Measurements from ENCODE around the gene EFCAB6.
"Not testable (repeated sequence)": the region's sequence is repeated elsewhere in the genome, so short reads cannot be mapped to it uniquely, and the experiment has no call there.

EFCAB6 gene

DNA sequence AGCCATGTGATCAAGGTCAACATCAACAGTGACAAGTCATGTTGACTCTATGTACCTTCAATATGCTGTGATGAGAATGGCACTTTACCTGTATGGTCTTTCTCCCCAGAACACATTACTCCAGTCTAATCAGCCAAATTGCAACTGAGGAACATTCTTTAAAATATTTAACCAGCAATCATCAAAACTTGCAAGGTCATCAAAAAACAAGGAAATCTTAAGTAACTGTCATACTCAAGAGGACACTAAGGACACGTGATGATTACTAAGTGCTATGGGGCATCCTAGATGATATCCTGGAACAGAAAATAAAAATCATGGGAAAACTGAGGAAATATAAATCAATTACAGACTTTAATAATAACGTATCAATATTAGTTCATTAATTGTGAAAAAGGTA is 118.9 kb downstream of the EFCAB6 start:
- in situ Hi-C loops (cut with HindIII; ENCODE audit: low pct_unique_long_range_greater_than_20kb, low sequenced_read_pairs), result no loop called here

DNA sequence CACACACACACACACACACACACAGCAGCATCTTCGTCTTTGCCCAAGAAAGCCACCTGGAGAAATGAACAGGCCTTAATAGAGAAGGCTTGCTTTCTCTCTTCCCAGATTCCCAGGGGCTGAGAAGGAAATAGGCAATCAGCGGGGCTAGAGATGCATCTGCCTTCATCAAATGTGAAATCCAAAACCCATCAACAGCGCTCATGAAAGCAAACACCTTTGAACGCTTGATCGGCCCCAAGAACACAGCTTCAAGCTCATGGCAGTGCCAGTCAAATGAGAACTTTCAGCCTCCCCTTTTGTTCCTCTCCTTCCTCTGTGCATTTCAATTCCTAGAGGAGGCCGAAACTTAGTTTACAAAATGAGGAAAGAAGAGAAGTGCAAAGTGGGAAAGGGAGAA is 122.7 kb downstream of the EFCAB6 start:
- DNase-seq (ENCODE audit: low read depth in 1 of 2, low spot score in 1 of 2), result no peak
- in situ Hi-C loops (cut with HindIII; ENCODE audit: low pct_unique_long_range_greater_than_20kb, low sequenced_read_pairs), result no loop called here
- no peak for TF ChIP-seq JUND (IDR thresholded peaks at IDR 0.05; ENCODE audit: low read depth)

More for the DNA sequence above, 118.9 kb downstream of the EFCAB6 start:
- TF ChIP-seq JUND (IDR thresholded peaks at IDR 0.05; ENCODE audit: low read depth), result no peak
- no peak for DNase-seq (ENCODE audit: low read depth in 1 of 2, low spot score in 1 of 2)

DNA sequence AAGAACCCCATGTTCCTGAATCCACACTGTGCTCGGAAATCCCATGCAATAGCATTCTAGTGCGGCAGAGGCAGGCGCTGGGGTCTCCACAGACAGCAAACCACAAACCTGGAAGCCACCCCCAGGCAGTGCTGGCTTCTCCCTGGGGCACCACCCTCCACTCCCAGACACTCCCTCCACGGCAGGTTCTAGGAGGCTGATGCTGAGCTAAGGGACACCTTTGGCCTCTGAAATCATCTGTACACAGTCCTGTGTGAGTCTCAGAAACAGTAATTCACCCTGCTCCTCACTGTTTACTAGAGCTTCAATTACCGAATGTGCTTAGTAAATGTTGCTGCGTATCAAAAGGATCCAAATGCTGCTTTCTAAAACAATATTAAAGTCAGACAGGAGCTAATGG is 129.3 kb downstream of the EFCAB6 start:
- TF ChIP-seq JUND (IDR thresholded peaks at IDR 0.05; ENCODE audit: low read depth), result no peak
- DNase-seq (ENCODE audit: low read depth in 1 of 2, low spot score in 1 of 2), result no peak
- in situ Hi-C loops (cut with HindIII; ENCODE audit: low pct_unique_long_range_greater_than_20kb, low sequenced_read_pairs), result no loop called here

DNA sequence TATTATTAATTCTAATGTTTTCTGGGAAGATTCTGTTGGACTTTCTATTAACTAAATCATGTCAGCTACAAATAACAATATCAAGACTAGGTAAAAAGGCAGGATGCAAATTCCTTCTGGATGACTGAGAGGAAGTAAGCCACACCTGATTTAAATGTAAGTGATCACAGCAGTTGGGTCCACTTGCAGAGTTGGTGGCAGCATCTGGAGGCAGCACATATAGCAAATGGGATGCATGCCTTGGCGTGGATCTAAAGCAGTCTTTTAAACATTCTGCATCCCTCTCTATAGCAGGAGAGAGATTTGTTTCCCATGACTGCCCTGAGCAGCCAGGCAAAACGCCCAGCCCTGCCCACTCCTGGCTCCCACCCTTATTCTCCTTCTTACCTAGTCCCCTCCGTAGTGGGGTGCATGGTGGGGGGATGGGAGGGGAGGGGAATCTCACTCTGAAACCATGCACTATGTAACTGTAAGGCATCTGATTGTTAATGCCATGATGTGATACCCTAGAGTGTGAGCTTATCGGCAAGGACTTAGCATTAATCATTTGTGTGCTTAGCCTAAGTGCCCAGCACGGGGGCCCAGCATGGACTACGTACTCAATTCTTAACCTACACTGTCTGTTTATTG is 130.3 kb downstream of the EFCAB6 start:
- in situ Hi-C loops (cut with HindIII; ENCODE audit: low pct_unique_long_range_greater_than_20kb, low sequenced_read_pairs), result no loop called here
- DNase-seq (ENCODE audit: low read depth in 1 of 2, low spot score in 1 of 2), result no peak
- no peak for TF ChIP-seq JUND (IDR thresholded peaks at IDR 0.05; ENCODE audit: low read depth)

DNA sequence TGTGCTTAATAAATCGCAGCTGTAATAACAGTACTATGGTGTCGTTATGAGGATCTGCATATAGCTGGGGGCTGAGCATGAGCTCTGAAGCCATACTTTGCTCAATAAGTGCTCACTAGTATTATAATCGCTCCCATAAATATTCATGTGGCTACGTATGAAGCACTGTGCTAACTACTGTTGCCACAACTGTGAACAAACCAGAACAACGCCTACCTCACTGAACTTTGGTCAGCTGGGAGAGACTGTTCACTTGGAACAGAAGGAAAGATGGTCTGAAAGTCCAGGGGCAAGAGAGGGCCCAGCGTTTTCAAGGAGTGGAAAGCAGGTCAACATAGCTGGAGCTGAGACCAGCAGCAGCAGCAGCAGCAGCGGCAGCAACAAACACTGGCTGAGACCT is 141.6 kb downstream of the EFCAB6 start:
- in situ Hi-C loops (cut with HindIII; ENCODE audit: low pct_unique_long_range_greater_than_20kb, low sequenced_read_pairs), result no loop called here
- TF ChIP-seq JUND (IDR thresholded peaks at IDR 0.05; ENCODE audit: low read depth), result no peak
- no peak for DNase-seq (ENCODE audit: low read depth in 1 of 2, low spot score in 1 of 2)

DNA sequence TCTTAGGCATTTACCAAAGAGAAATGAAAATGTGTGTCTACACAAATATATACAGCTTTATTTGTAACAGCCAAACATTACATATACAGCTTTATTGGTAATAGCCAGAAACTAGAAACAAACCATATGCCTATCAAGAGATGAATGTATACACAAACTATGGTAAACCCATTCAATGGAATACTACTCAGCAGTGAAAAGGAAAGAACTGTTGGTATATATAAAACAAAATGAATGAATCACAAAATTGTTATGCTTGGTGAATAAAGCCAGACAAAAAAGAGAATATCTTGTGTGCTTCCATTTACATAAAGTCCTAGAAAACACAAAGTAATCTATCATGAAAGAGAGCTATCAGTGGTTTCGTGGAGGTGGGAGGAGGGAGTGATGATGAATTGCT is 142.9 kb downstream of the EFCAB6 start:
- DNase-seq (ENCODE audit: low read depth in 1 of 2, low spot score in 1 of 2), result no peak
- TF ChIP-seq JUND (IDR thresholded peaks at IDR 0.05; ENCODE audit: low read depth), result no peak
- in situ Hi-C loops (cut with HindIII; ENCODE audit: low pct_unique_long_range_greater_than_20kb, low sequenced_read_pairs), result no loop called here

DNA sequence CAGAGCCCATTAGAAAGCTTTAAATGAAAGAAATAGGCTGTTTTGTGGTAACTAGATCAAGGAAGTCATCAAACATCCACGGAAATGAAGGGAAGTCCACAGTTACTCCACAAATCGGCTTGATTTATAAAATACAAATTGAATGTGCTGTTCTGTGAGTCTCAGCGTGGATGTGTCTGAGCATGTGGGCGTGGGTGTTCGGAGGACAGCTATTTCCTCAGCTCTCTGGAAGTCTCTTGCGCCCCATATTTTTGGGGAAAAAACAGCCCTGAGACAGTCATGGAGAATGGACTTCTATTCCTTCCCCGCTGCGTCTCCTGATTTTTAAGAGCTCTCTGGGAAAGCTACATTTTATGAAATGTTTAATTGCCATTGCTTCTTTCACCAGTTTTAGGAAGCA is 144.4 kb downstream of the EFCAB6 start:
- TF ChIP-seq JUND (IDR thresholded peaks at IDR 0.05; ENCODE audit: low read depth), result no peak
- DNase-seq (ENCODE audit: low read depth in 1 of 2, low spot score in 1 of 2), result no peak
- in situ Hi-C loops (cut with HindIII; ENCODE audit: low pct_unique_long_range_greater_than_20kb, low sequenced_read_pairs), result no loop called here

DNA sequence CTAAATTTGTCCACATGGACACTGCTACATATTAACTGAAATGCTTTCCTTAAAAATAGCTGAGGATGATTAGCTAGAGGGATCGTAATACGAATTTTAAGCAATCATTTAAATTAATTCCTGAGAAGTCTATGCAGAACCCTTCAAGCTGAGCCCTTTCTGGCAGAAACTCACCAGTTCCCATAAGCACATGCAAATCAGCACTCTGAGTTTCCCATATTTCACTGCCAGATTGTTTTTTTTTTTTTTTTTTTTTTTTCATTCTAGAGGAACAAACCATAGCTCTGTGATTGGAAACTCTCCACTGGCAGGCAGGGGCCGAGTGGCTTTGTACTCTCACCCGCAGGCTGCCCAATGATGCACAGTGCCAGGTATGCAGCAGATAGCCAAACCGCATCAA is 145.6 kb downstream of the EFCAB6 start:
- no peak for DNase-seq (ENCODE audit: low read depth in 1 of 2, low spot score in 1 of 2)
- TF ChIP-seq JUND (IDR thresholded peaks at IDR 0.05; ENCODE audit: low read depth), result no peak
- in situ Hi-C loops (cut with HindIII; ENCODE audit: low pct_unique_long_range_greater_than_20kb, low sequenced_read_pairs), result no loop called here

DNA sequence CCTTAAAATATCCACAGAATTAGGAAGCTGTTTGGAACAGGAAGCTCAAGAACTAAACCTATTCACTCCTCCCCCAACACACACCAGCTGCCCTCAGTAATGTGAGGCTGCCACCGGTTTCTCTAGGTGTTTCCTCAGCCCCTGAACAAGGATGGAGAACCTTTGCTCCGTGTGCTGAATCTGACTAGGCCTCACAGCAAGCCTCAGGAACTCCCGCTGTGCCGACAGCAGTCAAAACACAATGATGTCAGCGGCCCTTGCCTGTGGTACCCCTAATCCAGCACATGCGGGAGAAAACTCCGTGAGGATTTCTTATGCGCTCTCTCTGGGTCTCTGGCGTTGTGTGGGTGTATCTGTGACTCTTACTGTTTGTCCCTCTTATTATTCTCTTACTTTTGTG is 153.3 kb downstream of the EFCAB6 start:
- in situ Hi-C loops (cut with HindIII; ENCODE audit: low pct_unique_long_range_greater_than_20kb, low sequenced_read_pairs), result no loop called here
- no peak for TF ChIP-seq JUND (IDR thresholded peaks at IDR 0.05; ENCODE audit: low read depth)
- DNase-seq (ENCODE audit: low read depth in 1 of 2, low spot score in 1 of 2), result no peak

DNA sequence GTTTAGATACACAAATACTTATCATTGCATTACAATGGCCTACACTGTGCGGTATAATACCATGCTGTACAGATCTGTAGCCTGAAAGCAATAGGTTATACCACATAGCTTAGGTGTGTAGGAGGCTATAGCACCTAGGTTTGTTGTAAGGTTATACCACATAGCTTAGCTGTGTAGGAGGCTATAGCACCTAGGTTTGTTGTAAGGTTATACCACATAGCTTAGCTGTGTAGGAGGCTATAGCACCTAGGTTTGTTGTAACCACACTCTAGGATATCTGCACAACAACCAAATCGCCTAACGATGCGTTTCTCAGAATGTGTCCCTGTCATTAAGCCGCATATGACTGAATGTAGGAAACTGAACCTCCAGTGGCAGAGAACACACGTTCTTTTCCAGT is 155.5 kb downstream of the EFCAB6 start:
- DNase-seq (ENCODE audit: low read depth in 1 of 2, low spot score in 1 of 2); in situ Hi-C loops (cut with HindIII; ENCODE audit: low pct_unique_long_range_greater_than_20kb, low sequenced_read_pairs): not testable (repeated sequence)

DNA sequence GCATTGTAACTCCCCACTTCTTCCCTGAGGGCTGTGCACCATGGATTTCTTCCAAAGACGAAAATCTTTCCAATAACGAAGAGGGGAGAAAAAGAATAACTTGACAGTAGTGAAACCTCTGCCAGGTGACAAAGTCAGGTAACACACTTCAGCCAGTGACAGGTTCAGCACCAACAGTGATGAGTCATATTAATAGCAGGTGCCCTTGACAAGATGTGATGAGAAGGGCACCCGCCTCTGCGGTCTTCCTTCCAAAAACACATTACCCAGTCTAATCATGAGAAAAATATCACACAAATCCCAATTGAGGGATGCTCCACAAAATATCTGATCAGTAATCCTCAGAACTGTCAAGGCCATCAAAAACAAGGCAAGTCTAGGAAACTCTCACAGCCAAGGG is 157.8 kb downstream of the EFCAB6 start:
- in situ Hi-C loops (cut with HindIII; ENCODE audit: low pct_unique_long_range_greater_than_20kb, low sequenced_read_pairs), result no loop called here
- TF ChIP-seq JUND (IDR thresholded peaks at IDR 0.05; ENCODE audit: low read depth), result no peak
- DNase-seq (ENCODE audit: low read depth in 1 of 2, low spot score in 1 of 2), result no peak

DNA sequence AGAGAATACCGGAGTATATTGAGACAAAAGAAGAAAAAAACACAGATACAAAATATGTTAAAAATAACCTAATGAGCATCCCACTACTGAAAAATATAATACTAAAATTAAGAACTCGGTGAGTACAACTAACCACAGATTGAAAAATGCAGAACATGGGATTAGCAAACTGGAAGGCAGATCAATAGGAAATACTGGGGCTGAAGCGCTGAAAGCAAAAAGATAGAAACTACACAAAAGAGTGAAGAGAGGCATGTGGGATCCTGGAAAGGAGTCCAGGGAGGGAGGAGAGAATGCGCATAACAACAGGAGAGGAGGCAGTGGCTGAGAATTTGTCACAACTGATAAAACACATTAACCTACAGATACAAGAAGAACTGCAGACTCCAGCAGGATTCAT is 159.3 kb downstream of the EFCAB6 start:
- TF ChIP-seq JUND (IDR thresholded peaks at IDR 0.05; ENCODE audit: low read depth), result no peak
- in situ Hi-C loops (cut with HindIII; ENCODE audit: low pct_unique_long_range_greater_than_20kb, low sequenced_read_pairs), result no loop called here
- DNase-seq (ENCODE audit: low read depth in 1 of 2, low spot score in 1 of 2), result no peak

DNA sequence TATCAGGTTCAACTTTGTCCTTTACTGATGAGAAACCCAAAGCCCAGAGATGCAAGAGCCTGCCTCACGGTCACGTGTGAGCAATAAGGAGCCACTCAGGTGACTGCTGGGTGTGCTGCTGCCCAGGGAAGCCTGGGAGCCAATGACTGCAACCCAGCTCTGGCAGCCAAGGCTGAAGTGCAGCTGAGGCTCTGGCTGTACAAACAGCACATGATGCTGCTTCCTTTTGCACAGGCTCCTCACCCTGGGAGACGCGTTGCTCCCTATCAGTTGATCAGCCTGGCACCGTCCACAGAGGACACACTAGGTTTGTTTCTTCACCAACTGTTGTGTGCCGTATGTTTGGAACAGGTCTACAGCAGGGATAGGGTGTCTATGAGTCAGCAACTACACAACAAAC is 168.7 kb downstream of the EFCAB6 start:
- in situ Hi-C loops (cut with HindIII; ENCODE audit: low pct_unique_long_range_greater_than_20kb, low sequenced_read_pairs), result no loop called here
- no peak for TF ChIP-seq JUND (IDR thresholded peaks at IDR 0.05; ENCODE audit: low read depth)
- DNase-seq (ENCODE audit: low read depth in 1 of 2, low spot score in 1 of 2), result peak in 1 of 2 experiments; percentile 45

Data from T47D (cell line).